CD4-positive, alpha-beta T cell treated with Interferon gamma for 1 hour (primary cell): ENCODE data around the gene SEPTIN14.
"Not testable (repeated sequence)": the region's sequence is repeated elsewhere in the genome, so short reads cannot be mapped to it uniquely, and the experiment has no call there.

Experiments used
- DNase-seq: peaks from one replicate; pipeline ENCODE4 v3.0.0-alpha.2; 2020

The SEPTIN14 gene

DNA sequence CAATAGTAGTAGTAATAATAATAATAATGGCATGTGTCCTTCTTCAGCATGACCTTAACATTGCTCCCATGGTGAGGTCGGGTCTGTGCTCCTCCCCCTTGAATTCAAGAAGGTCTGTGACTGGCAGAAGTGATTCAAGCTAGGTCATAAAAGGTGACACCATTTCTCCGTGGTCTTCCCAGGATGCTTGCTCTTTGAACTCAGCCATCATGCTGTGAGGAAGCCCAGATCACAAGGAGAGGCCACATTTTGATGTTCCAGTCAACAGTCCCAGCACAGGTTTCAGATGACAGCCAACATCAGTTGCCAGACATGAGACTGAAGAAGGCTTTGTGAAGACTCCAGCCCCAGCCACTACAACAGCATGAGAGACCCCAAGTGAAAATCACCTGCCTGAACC, 83.9 kb downstream of the SEPTIN14 start:
- DNase-seq, result no peak

DNA sequence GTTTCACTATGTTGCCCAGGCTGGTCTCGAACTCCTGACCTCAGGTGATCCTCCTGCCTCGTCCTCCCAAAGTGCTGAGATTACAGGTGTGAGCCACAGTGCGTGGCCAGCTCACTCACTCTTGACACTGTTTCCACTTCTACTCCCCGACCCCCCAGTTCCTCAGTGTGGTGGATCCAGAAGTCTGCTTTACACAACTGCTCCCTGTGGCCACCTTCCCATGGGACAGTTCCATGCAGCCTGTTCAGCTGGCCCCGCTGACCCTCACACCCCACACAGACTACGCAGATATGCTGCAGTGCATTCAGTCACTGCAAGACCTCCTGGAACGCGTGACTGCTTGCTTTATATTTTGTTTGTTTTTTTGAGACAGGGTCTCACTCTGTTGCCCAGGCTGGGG, 86.4 kb downstream of the SEPTIN14 start:
- no peak for DNase-seq

DNA sequence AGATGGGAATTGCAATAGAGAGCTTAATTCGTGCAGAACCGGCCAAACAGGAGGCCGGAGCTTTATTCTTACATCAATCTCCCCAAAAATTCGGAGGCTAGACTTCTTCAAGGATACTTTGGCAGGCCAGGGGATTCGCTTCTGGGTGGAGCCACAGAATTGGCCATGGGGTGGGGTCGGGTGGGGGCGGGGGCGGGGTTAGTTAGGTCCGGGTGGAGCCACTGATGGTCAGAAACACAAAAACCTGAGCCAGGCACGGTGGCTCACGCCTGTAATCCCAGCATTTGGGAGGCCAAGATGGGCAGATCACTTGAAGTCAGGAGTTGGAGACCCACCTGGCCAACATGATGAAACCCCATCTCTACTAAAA, 87.5 kb downstream of the SEPTIN14 start:
- DNase-seq, result no peak

DNA sequence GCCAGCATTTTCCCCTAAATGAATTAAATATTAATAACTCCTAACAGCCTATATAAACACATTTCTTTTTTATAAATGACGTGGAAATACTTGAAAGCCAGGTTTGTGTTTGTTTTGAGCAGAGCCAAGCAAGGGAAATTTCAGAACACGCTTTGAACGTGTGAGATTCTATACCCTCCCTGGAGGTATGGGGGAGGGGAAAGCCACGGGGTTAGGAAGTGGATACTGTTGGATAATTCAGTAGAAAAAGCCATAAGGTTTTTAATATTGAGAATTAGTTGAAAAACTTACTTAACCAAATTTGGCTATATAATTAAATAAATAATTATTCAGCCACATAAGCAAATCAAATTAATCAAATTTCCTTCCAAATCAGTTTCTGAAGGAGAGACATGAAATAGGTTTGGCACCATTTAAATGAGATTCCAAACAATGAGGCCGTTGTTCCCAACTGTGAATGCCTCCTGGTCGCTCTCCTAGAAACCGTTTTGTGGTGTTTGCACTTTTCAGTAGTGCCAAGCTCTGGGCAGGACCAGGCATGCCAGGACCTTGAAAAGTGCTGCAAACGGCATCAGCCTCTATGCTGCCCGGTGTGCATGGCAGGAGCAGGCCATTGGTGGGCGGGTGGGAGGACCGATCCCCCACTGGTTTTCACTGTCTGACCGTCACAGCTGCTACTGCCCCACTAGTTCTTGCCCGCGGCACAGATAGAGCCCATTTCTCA, 88.1 kb downstream of the SEPTIN14 start:
- no peak for DNase-seq

DNA sequence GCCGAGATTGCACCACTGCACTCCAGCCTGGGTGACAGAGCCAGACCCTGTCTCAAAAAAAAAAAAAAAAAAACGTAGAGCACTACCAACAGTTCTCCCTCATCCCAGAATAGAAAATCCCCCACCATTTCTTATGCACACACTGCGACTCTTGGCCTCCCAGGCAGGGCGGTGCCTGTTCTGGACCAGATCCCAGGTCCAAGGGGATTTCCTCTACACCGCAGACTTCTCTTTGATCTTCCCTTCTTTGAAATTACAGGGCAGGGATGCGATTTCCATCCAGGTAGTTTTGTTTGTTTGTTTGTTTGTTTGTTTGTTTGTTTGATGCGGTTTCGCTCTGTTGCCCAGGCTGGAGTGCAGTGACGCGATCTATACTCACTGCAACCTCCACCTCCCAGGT, 91.8 kb downstream of the SEPTIN14 start:
- no peak for DNase-seq

DNA sequence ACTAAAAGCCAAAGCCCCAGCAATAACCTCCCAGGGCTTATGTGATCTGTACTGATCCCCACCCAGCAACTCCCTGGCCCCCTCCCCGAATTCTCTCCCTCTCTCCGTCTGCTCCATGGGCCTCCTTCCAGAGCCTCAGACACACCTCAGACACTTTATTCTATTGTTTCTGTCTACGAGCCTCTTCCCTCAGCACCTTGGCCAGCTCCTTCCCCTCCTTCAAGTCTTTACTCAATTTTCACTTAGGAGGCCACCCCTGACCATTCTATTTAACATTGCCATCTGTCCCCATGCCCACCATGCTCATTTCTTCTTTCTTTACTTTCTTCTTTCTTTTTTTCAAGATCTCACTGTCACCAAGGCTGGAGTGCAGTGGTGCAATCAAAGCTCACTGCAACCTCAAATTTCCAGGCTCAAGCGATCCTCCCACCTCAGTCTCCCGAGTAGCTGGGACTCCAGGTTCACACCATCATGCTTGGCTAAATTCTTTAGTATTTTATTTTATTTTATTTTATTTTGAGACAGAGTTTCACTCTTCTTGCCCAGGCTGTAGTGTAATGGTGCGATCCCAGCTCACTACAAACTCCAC, 109.2 kb downstream of the SEPTIN14 start:
- not testable (repeated sequence) for DNase-seq

DNA sequence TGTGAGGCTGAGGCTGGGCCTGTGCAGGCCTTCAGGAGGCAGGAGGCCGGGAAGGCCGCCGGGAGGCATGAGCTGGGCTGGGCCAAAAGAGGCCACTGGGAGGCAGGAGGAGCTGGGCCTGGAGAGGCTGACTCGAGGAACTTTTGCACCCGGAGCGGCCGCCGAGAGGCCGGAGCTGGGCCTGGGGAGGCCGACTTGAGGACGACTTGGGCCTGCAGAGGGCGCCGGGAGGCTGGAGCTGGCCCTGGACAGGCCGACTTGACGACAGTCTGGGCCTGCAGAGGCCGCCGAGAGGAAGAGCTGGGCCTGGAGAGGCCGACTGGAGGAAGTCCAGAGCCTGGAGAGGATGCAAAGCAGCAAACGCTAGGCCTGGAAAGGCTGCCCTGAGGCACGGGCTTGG, 117.8 kb downstream of the SEPTIN14 start:
- DNase-seq, result not testable (repeated sequence)
